ENCODE data around the gene GNLY.

- TF ChIP-seq CTCF (IDR thresholded peaks at IDR 0.05; ENCODE audit: poor library complexity) (no peak), EZH2 (IDR thresholded peaks at IDR 0.05; ENCODE audit: borderline replicate concordance) (no peak)
These were observed 49.9 kb downstream of the GNLY start for GRCh38 chr2:85744055-85744454.

Data from hepatocyte (in vitro differentiated cells).